SJSA1 (cell line): ENCODE measurements around the gene CFHR3. TPM values are rescaled to one million over a fixed set of nuclear protein-coding genes. Genes with fewer than 3 reads are reported as not detected.
"Not testable (repeated sequence)": the region's sequence is repeated elsewhere in the genome, so short reads cannot be mapped to it uniquely, and the experiment has no call there.

Experiments used
- DNase-seq, 2 experiments: peaks; one replicate each; pipeline ENCODE4 v3.0.0-alpha.2; 2015 to 2020; ENCODE audit warnings: low spot score in 2 of 2, low read depth in 1 of 2
- H3K27ac ChIP-seq: fragments of 250-450 bp; sonication (Bioruptor Pico); 2 replicates; pipeline ENCODE4 v1.5.1; 2020; ENCODE audit warnings: mild to moderate bottlenecking, moderate library complexity
- H3K27me3 ChIP-seq: fragments of 250-450 bp; sonication (Bioruptor Pico); replicated peaks from 2 replicates; pipeline ENCODE4 v1.5.1; 2020; ENCODE audit warnings: mild to moderate bottlenecking, moderate library complexity
- H3K36me3 ChIP-seq: fragments of 250-450 bp; sonication (Bioruptor Pico); 2 replicates; pipeline ENCODE4 v1.5.1; 2020; ENCODE audit warnings: mild to moderate bottlenecking
- H3K4me1 ChIP-seq: fragments of 250-450 bp; sonication (Bioruptor Pico); replicated peaks from 2 replicates; pipeline ENCODE4 v1.6.1; 2021; ENCODE audit warnings: mild to moderate bottlenecking
- H3K4me3 ChIP-seq: fragments of 250-450 bp; sonication (Bioruptor Pico); 2 replicates; pipeline ENCODE4 v1.5.1; 2020; ENCODE audit warnings: mild to moderate bottlenecking
- H3K9me3 ChIP-seq: fragments of 250-450 bp; sonication (Bioruptor Pico); replicated peaks from 2 replicates; pipeline ENCODE4 v1.5.1; 2020; ENCODE audit warnings: mild to moderate bottlenecking
- total RNA-seq: library from RNA; depleted of rRNA; stranded (reverse); fragments of >200 nt; shearing (Covaris generic); gene quantifications from 2 replicates; pipeline ENCODE4 v1.2.3, GENCODE V29; 2014; rRNA removed

Gene CFHR3
- not detected in 2 replicates for total RNA-seq

DNA sequence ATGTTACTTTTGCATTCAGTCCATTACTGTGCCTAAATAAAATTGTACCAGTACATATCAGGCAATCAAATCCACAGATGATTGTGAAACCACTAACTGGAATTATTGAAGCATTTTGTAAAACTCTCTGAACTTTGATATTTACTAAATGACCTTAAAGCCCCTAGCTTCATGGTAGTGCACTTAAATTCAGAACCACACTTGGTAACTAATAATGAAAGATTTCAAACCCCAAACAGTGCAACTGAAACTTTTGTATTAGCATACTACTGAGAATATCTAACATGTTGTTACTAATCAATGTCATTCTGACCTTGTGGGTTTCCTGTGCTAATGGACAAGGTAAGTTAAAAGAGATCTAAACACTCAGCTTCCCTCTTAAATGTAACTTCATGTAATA, at the start of gene CFHR3:
TSS of gene CFHR3 (plus strand) at position 238 of the 400 bp plus-strand sequence. CDS start at position 285, 47 bp downstream.
- Histone ChIP-seq H3K9me3 (no peaks in the 10 kb centered on the region), H3K4me1 (no peaks in the 10 kb centered on the region), H3K27ac (no peak within 1 kb of the TSS), H3K36me3 (no peaks in the 10 kb centered on the region), H3K4me3 (no peak within 1 kb of the TSS), H3K27me3 (no peaks in the 10 kb centered on the region)
- no peak for DNase-seq

DNA sequence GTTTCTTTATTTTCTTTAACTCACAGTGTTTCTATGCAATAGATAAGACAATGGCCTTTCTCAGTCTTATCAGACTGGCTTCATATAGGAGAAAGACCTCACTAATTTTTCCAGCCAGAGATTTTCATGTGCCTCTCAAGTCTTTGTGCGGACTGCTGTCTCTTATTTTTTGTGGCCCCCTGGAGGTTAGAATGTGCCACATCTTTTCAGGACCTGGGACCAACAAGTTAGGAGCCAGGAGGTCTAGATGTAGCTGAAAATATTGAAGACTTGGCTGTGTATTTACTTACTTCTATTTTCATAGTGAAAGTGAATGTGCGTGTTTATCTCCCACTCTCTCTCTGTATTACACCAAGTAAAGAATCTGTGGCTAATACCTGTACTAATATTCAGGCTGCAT, 42.1 kb upstream of the CFHR3 start:
- Histone ChIP-seq H3K9me3 (no peaks in the 10 kb centered on the region), H3K4me3 (no peak overlapping the region), H3K27me3 (no peaks in the 10 kb centered on the region), H3K27ac (no peak overlapping the region), H3K36me3 (peaks cover 3% of the 10 kb centered on the region; the same call in 1 of the 2 replicates), H3K4me1 (no peaks in the 10 kb centered on the region)
- DNase-seq = no peak

DNA sequence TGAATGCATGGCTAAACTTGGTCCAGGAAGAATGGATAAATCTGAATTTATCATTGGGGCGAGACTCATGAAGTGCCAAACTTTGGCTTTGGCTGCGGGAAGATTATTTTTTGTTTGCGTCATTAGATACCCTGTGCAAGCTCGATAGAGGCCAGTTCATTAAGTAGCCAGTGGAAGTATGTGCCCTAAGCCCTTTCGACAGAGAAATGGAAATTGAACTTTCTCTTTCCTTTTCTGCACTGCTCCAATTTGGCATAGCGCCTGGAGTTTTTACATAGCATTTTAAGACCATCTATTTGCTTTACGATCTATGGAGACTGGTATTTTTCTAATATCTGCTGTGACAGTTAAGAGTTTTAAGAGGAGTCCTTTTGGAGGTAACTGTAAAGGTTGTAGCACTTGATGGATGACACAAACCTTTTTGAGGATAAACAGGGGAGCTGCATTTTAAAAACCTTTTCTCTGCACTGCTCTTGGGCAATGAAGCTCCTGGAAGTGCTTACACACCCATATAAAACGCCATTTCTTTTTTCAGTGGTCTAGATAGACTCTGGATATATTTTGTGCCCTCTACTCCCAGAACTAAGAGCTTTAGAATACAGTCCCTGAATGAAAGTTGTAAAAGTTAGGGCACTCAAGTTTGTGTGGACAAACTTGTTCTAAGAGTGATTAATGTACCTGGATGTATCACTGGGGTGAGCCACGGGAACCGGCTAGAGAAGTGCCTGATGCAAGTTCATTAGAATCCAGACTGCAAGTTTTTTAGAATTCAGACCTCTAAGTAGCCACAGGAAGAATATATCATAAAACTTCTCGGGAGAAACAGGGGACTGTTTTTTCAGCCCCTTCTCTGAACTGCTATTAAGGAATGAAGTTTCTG, 41.3 kb upstream of the CFHR3 start:
- H3K9me3 ChIP-seq = no peaks in the 10 kb centered on the region
- no peak overlapping the region for H3K27ac ChIP-seq
- H3K4me3 ChIP-seq = no peak overlapping the region
- H3K27me3 ChIP-seq = no peaks in the 10 kb centered on the region
- H3K4me1 ChIP-seq = no peaks in the 10 kb centered on the region
- peaks cover 8% of the 10 kb centered on the region; the same call in 1 of the 2 replicates for H3K36me3 ChIP-seq
- no peak for DNase-seq

DNA sequence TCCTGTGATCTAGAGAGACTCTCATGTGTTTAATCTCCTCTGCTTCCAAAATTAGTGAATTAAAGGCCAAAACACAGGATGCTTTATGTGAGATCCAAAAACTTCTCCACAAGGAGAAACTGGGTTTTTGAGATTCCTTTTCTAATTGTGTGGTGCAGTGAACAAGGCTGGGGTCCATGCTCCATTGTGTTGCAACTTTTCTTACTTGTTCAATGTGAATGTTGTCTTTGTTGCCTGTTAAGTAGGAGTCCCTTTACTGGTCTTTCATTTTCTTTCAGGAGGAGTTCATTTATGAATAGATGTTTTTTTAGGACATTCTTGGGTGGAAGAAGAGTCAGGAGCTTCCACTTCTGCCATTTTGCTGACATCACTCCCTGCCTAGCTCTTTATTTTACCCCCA, 40.6 kb upstream of the CFHR3 start:
- H3K27ac ChIP-seq = no peak overlapping the region
- H3K36me3 ChIP-seq = 0 out of 2 replicates have a peak, but pooled peaks cover 5% of the 10 kb centered on the region
- no peak for DNase-seq
- no peaks in the 10 kb centered on the region for H3K4me1 ChIP-seq
- no peak overlapping the region for H3K4me3 ChIP-seq
- no peaks in the 10 kb centered on the region for H3K9me3 ChIP-seq
- no peaks in the 10 kb centered on the region for H3K27me3 ChIP-seq

DNA sequence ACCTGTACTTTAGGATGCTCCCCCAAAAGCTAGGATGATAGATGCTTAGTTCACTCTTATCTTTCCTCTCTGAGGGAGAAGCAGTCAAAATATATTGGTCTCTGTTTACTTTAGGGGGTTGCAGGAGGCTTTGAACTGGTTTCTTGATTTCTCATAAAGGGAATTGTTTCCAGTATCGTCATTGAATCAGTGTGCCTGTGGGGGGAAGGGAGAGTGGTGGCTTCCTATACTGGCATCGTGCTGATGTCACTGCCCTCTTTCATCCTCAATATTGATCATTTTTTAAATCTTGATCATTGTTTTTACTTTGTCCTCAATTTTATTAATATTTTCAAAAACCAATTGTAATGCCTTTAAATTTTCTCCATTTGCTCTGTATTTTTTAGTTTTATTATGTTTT, 40.2 kb upstream of the CFHR3 start:
- no peak overlapping the region for H3K4me3 ChIP-seq
- no peak overlapping the region for H3K27ac ChIP-seq
- no peaks in the 10 kb centered on the region for H3K4me1 ChIP-seq
- H3K9me3 ChIP-seq = peaks cover 2% of the 10 kb centered on the region; the same call in 1 of the 2 replicates
- H3K36me3 ChIP-seq = 0 out of 2 replicates have a peak, but pooled peaks cover 5% of the 10 kb centered on the region
- no peaks in the 10 kb centered on the region for H3K27me3 ChIP-seq
- no peak for DNase-seq

DNA sequence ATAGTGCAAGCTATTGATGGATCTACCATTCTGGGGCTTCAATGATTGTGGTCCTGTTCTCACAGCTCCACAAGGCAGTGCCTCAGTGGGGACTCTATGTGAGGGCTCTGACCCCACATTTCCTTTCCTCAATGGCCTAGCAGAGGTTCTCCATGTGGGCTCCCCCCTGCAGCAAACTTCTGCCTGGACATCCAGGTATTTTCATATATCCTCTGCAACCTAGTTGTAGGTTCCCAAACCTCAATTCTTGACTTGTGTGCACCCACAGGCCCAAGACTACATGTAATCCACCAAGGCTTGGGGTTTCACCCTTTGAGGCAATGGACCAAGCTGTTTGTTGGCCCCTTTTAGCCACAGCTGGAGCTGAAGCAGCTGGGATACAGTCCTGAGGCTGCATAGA, 35.9 kb upstream of the CFHR3 start:
- DNase-seq = no peak
- Histone ChIP-seq H3K36me3 (0 out of 2 replicates have a peak, but pooled peaks cover 5% of the 10 kb centered on the region), H3K9me3 (peaks cover 3% of the 10 kb centered on the region; the same call in 1 of the 2 replicates), H3K27me3 (no peaks in the 10 kb centered on the region), H3K4me3 (no peak overlapping the region), H3K4me1 (no peaks in the 10 kb centered on the region), H3K27ac (no peak overlapping the region)

DNA sequence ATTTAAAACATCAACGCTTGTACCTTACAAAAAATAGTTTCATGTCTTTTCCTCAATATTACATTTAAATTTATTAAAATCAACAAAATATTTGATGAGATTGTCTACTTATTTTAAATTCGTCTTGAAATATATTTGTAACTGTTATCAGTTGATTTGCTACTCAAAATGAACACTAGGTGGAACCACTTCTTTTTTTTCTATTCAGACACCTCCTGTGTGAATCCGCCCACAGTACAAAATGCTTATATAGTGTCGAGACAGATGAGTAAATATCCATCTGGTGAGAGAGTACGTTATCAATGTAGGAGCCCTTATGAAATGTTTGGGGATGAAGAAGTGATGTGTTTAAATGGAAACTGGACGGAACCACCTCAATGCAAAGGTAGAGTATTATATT, 31.4 kb upstream of the CFHR3 start:
- H3K36me3 ChIP-seq, DNase-seq, H3K4me3 ChIP-seq, H3K9me3 ChIP-seq, H3K27ac ChIP-seq, H3K4me1 ChIP-seq, H3K27me3 ChIP-seq: not testable (repeated sequence)

DNA sequence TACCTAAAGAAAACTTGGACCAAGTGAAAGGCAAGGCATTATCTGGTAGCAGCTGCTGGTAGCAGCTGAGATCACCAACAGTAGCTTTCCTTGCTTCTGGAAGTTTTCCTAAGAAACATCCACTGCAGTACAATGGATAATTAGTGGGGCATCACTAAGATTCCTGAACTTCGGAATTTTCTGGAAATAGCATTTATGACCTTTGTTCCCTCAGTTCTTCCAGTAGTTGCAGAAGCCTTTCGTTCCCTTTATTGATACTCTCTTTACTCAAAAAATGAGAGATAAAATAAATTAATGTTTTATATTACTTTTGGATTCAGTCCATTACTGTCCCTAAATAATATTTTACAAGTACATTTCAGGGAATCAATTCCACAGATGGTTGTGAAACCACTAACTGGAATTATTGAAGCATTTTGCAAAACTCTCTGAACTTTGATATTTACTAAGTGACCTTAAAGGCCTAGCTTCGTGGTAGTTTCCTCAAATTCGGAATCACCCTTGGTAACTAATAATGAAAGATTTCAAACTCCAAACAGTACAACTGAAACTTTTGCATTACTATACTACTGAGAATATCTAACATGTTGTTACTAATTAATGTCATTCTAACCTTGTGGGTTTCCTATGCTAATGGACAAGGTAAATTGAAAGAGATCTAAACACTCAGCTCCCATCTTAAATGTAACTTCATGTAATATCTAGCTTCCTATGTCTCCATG, 9.5 kb upstream of the CFHR3 start:
- DNase-seq, H3K36me3 ChIP-seq, H3K27ac ChIP-seq, H3K4me3 ChIP-seq, H3K4me1 ChIP-seq, H3K9me3 ChIP-seq, H3K27me3 ChIP-seq: not testable (repeated sequence)

DNA sequence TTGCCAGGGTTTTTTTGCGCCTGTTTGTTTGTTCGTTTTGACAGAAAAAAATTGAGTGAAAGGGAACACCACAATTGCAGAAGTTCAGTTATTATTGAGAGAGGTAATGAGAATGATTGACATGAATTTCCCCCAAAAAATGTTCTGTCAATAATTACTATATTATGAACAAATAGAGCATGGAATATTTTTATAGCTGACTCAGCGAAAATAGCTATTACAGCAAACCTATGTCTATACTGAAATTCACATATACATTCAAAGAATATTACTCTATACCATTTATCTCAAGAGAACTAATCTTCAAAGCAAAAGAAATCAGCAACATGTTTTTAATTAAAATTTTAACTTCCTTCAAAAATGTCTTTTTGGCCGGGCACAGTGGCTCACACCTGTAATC, 4.8 kb upstream of the CFHR3 start:
- H3K27me3 ChIP-seq, H3K9me3 ChIP-seq, H3K4me3 ChIP-seq, H3K4me1 ChIP-seq, H3K36me3 ChIP-seq, DNase-seq, H3K27ac ChIP-seq: not testable (repeated sequence)

DNA sequence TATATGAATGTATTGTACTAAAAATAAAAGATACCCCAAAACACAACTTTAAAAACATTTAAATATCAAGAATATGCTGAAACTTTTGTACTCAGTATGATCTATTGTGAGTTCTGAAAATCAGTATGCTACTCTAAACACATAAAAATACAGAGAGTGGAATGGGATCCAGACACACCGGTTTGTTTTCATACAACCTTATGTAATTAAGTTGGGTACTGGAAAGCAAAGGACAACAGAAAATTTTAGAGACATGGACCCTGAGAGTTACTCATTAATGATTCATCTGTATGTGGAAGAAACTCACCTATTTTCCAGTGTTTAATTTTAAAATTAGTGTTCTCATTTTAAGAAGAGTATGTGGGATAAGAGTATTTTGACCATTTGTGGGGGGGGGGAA, 927 bp upstream of the CFHR3 start:
- Histone ChIP-seq H3K4me1 (no peaks in the 10 kb centered on the region), H3K27ac (no peak overlapping the region), H3K27me3 (no peaks in the 10 kb centered on the region), H3K4me3 (no peak overlapping the region), H3K36me3 (no peaks in the 10 kb centered on the region), H3K9me3 (no peaks in the 10 kb centered on the region)
- DNase-seq = no peak

DNA sequence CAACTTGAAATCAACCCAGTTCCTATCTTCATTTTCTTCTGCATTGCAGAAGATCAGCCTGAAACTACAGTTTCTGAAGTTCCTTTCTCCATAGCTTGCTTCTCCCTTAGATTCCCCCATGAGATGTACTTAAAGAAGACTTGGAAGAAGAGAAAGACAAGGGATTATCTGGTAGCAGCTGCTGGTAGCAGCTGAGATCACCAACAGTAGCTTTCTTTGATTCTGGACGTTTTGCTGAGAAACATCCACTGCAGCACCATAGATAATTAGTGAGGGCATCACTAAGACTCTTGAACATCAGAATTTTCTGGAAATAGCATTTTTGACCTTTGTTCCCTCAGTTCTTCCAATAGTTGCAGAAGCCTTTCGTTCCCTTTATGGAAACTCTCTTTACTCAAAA, 465 bp upstream of the CFHR3 start:
- H3K27ac ChIP-seq = no peak overlapping the region
- DNase-seq = no peak
- H3K9me3 ChIP-seq = no peaks in the 10 kb centered on the region
- H3K4me3 ChIP-seq = no peak overlapping the region
- no peaks in the 10 kb centered on the region for H3K27me3 ChIP-seq
- no peaks in the 10 kb centered on the region for H3K36me3 ChIP-seq
- no peaks in the 10 kb centered on the region for H3K4me1 ChIP-seq

DNA sequence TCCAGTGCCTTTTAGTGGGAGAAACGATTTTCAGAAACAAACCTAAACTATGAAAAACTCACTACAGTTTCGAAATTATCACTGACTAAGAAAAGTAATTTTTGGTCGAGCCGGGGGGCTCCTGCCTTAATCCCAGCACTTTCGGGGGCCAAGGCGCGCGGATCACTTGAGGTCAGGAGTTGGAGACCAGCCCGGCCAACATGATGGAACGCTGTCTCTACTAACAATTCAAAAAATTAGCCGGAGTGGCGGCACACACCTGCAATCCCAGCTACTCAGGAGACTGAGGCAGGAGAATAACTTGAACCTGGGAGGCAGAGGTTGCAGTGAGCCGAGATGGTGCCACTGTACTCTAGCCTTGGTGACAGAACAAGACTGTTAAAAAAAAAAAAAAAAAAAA, 3.0 kb downstream of the CFHR3 start:
- no peak for DNase-seq
- no peaks in the 10 kb centered on the region for H3K9me3 ChIP-seq
- no peaks in the 10 kb centered on the region for H3K4me1 ChIP-seq
- no peak overlapping the region for H3K4me3 ChIP-seq
- no peaks in the 10 kb centered on the region for H3K36me3 ChIP-seq
- H3K27ac ChIP-seq = no peak overlapping the region
- H3K27me3 ChIP-seq = no peaks in the 10 kb centered on the region

DNA sequence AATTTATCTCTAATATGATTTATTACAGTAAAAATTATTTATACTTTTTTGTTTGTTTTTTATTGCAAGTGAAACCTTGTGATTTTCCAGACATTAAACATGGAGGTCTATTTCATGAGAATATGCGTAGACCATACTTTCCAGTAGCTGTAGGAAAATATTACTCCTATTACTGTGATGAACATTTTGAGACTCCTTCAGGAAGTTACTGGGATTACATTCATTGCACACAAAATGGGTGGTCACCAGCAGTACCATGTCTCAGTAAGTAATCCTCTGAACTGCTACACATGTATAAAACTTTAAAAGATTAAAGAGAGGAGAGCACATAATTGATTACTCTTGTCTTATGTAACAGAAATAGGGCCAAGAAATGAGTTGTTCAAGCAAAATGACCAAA, 4.5 kb downstream of the CFHR3 start:
- no peak for DNase-seq

DNA sequence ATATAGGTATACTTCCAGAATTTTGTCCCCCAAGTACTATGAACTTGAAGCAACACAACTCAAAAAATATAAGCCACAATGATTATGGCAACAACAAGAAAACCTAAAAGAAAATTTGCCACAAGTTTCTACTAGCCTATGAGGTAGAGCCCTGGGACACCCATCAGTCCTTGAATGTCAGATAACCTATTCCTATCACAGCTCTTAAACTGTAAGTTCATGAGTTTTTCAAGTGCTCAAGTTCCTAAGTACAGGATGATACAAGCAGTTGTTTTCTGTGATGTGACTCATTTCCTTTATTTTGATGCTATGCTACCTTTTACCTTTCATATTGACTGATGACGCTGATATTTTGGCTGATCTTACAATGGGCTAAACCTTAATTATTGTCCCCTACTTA, 16.6 kb downstream of the CFHR3 start:
- DNase-seq, H3K4me3 ChIP-seq, H3K27me3 ChIP-seq, H3K36me3 ChIP-seq, H3K4me1 ChIP-seq, H3K9me3 ChIP-seq, H3K27ac ChIP-seq: not testable (repeated sequence)

More for the DNA sequence above, 4.5 kb downstream of the CFHR3 start:
- H3K27ac ChIP-seq = no peak overlapping the region
- no peaks in the 10 kb centered on the region for H3K9me3 ChIP-seq
- H3K4me3 ChIP-seq = no peak overlapping the region
- no peaks in the 10 kb centered on the region for H3K4me1 ChIP-seq
- H3K27me3 ChIP-seq = no peaks in the 10 kb centered on the region
- H3K36me3 ChIP-seq = no peaks in the 10 kb centered on the region
